ENCODE measurements around the gene CCDC192.

The CCDC192 gene

DNA sequence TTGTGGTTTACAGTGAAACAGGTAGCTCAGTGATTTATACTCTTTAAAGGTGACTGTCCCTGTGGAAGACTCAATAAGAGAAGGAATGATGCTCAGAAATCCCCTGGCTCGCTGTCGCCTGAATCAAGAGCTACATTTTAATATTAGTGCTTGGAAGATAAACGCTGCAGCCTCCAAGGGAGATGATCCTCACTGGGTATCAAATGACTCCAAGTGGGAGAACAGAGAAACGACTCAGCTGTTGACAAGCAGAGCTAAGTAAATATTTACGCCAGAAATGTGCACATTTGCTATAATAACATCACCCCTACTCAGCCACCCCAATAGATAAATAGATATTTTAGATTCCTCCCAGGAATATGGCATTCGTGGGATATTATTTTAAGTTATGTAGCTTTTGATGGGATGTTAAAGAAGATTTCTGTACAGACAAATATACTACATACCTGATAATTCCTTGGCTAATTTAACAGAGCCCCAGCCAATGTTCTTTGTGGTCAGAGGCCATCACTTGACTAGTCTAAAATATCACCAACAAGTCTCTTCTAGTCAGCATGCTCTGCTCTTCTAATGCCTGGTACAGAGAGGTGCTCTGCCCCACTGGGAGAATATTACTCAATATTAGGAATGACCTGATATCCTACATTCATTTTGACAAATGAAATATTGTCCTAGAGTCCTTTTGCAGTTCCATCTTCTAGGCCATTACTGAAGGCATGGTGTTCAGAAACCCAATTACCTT, 18.3 kb upstream of the CCDC192 start:
- no peak overlapping the region for H3K9ac ChIP-seq
- no peak overlapping the region for H3K27ac ChIP-seq

GRCh38 chr5:127685662-127686061, 17.5 kb upstream of the CCDC192 start:
- Histone ChIP-seq H3K4me1 (ENCODE audit: low read depth, poor library complexity, severe bottlenecking) (no peaks in the 10 kb centered on the region), H3K36me3 (ENCODE audit: insufficient read depth) (no peaks in the 10 kb centered on the region)

More for the DNA sequence above, 18.3 kb upstream of the CCDC192 start:
- TF ChIP-seq CTCF (conservative IDR thresholded peaks at IDR 0.05; ENCODE audit: low read depth, low read length), result no peak
- Histone ChIP-seq H3K36me3 (ENCODE audit: insufficient read depth) (no peaks in the 10 kb centered on the region), H2AFZ (ENCODE audit: low read depth) (no peak overlapping the region), H3K4me3 (IDR thresholded peaks at IDR 0.05; ENCODE audit: insufficient read depth, low read depth, low read length) (no peak overlapping the region), H3K4me2 (no peak overlapping the region), H3K79me2 (ENCODE audit: insufficient read depth, low read depth) (no peaks in the 10 kb centered on the region), H3K4me1 (ENCODE audit: low read depth, poor library complexity, severe bottlenecking) (no peaks in the 10 kb centered on the region), H4K20me1 (ENCODE audit: insufficient read depth) (no peaks in the 10 kb centered on the region), H3K27me3 (ENCODE audit: insufficient read depth, low read depth) (no peaks in the 10 kb centered on the region)

GRCh38 chr5:127686424-127686823, 16.8 kb upstream of the CCDC192 start:
- no peaks in the 10 kb centered on the region for H3K27me3 ChIP-seq (ENCODE audit: insufficient read depth, low read depth)
- H3K27ac ChIP-seq, result no peak overlapping the region
- H3K4me1 ChIP-seq (ENCODE audit: low read depth, poor library complexity, severe bottlenecking), result no peaks in the 10 kb centered on the region
- no peaks in the 10 kb centered on the region for H3K36me3 ChIP-seq (ENCODE audit: insufficient read depth)
- TF ChIP-seq CTCF (conservative IDR thresholded peaks at IDR 0.05; ENCODE audit: low read depth, low read length), result no peak
- no peaks in the 10 kb centered on the region for H4K20me1 ChIP-seq (ENCODE audit: insufficient read depth)
- no peak overlapping the region for H3K4me3 ChIP-seq (IDR thresholded peaks at IDR 0.05; ENCODE audit: insufficient read depth, low read depth, low read length)
- H3K4me2 ChIP-seq, result no peak overlapping the region
- no peak overlapping the region for H2AFZ ChIP-seq (ENCODE audit: low read depth)
- H3K79me2 ChIP-seq (ENCODE audit: insufficient read depth, low read depth), result no peaks in the 10 kb centered on the region
- no peak overlapping the region for H3K9ac ChIP-seq

More at GRCh38 chr5:127685662-127686061, 17.5 kb upstream of the CCDC192 start:
- H3K9ac ChIP-seq, result no peak overlapping the region
- H4K20me1 ChIP-seq (ENCODE audit: insufficient read depth), result no peaks in the 10 kb centered on the region
- no peak overlapping the region for H2AFZ ChIP-seq (ENCODE audit: low read depth)
- no peak overlapping the region for H3K4me2 ChIP-seq
- H3K4me3 ChIP-seq (IDR thresholded peaks at IDR 0.05; ENCODE audit: insufficient read depth, low read depth, low read length), result no peak overlapping the region
- H3K27ac ChIP-seq, result no peak overlapping the region
- H3K79me2 ChIP-seq (ENCODE audit: insufficient read depth, low read depth), result no peaks in the 10 kb centered on the region
- no peaks in the 10 kb centered on the region for H3K27me3 ChIP-seq (ENCODE audit: insufficient read depth, low read depth)
- no peak for TF ChIP-seq CTCF (conservative IDR thresholded peaks at IDR 0.05; ENCODE audit: low read depth, low read length)

GRCh38 chr5:127694518-127695171, 8.5 kb upstream of the CCDC192 start:
- Histone ChIP-seq H3K4me1 (ENCODE audit: low read depth, poor library complexity, severe bottlenecking) (peaks cover 17% of the 10 kb centered on the region), H3K9ac (no peak overlapping the region), H4K20me1 (ENCODE audit: insufficient read depth) (no peaks in the 10 kb centered on the region), H3K27me3 (ENCODE audit: insufficient read depth, low read depth) (no peaks in the 10 kb centered on the region), H3K79me2 (ENCODE audit: insufficient read depth, low read depth) (no peaks in the 10 kb centered on the region), H3K27ac (no peak overlapping the region), H3K4me2 (peak overlapping the region; percentile 12), H3K4me3 (IDR thresholded peaks at IDR 0.05; ENCODE audit: insufficient read depth, low read depth, low read length) (no peak overlapping the region), H2AFZ (ENCODE audit: low read depth) (no peak overlapping the region), H3K36me3 (ENCODE audit: insufficient read depth) (no peaks in the 10 kb centered on the region)
- no peak for TF ChIP-seq CTCF (conservative IDR thresholded peaks at IDR 0.05; ENCODE audit: low read depth, low read length)

Data from KMS-11 (cell line).